ENCODE results near the gene BPIFB6.

DNA sequence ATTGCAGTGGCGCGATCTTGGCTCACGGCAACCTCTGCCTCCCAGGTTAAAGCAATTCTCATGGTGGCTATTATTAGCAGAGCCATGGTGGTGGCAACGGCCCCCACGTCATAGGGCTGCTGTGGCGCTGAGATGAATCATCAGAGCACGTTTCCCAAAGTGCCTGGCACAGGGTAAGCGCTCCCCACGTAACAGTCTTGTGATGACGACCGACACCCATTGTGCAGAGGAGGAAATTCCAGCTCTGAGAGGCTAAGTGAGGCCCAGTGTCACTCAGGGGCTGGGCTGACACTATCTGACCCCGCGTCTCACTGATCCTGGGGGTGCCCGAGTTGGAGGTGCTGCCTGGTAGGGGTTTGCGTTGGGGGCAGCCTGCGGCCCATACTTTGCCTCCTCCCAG is 43.4 kb upstream of the BPIFB6 start:
- TF ChIP-seq, protein P1, sequence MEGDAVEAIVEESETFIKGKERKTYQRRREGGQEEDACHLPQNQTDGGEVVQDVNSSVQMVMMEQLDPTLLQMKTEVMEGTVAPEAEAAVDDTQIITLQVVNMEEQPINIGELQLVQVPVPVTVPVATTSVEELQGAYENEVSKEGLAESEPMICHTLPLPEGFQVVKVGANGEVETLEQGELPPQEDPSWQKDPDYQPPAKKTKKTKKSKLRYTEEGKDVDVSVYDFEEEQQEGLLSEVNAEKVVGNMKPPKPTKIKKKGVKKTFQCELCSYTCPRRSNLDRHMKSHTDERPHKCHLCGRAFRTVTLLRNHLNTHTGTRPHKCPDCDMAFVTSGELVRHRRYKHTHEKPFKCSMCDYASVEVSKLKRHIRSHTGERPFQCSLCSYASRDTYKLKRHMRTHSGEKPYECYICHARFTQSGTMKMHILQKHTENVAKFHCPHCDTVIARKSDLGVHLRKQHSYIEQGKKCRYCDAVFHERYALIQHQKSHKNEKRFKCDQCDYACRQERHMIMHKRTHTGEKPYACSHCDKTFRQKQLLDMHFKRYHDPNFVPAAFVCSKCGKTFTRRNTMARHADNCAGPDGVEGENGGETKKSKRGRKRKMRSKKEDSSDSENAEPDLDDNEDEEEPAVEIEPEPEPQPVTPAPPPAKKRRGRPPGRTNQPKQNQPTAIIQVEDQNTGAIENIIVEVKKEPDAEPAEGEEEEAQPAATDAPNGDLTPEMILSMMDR (IDR thresholded peaks at IDR 0.05) = no peak
- TF ChIP-seq POLR2A (IDR thresholded peaks at IDR 0.05) = no peak
